GM12878 (cell line): ENCODE results near the gene LNX2. TPM values are rescaled to one million over a fixed set of nuclear protein-coding genes. Genes with fewer than 3 reads are reported as not detected.

Source experiments
- ATAC-seq: fragments of 200-7000 bp; cut with Tn5 transposase; 3 replicates; pipeline ENCODE4 v1.9.1; 2020; ENCODE audit warnings: mild to moderate bottlenecking, moderate library complexity
- BruUV-seq: library from RNA; stranded (reverse); fragments of 400-500 nt; replicated peaks from 2 replicates; lab custom pipeline; 2021; lab: Mats Ljungman, UMichigan
- CTCF ChIA-PET: fragments of 300-600 bp; sonication (Branson Sonifier 250); formaldehyde crosslinking; extraction: SDS; loops from one replicate; lab custom pipeline; 2021; ENCODE audit warnings: inconsistent platforms; lab: Yijun Ruan, JAX
- POLR2A ChIA-PET: fragments of 350-600 bp; formaldehyde crosslinking; extraction: SDS; loops from one replicate; lab custom pipeline; 2021; ENCODE audit warnings: inconsistent platforms; lab: Charles Lee
- RAD21 ChIA-PET: fragments of 300-600 bp; sonication (Branson Sonifier 250); formaldehyde crosslinking; loops from one replicate; lab custom pipeline; 2023; ENCODE audit warnings: antibody characterized with exemption; ENCODE audit not compliant: unreplicated experiment; lab: Charles Lee
- SMC1A ChIA-PET: fragments of 300-600 bp; sonication (Branson Sonifier 250); formaldehyde crosslinking; loops from one replicate; lab custom pipeline; 2023; ENCODE audit not compliant: unreplicated experiment, uncharacterized antibody; lab: Charles Lee
- DNase-seq: peaks from one replicate; pipeline ENCODE4 v3.0.0-alpha.2; 2011; ENCODE audit warnings: low read depth, low spot score
- FAIRE-seq: peaks from 3 replicates; lab custom pipeline; 2011; peaks lifted over from hg19 to GRCh38; lab: Jason Lieb, UNC
- H2AFZ ChIP-seq: 2 replicates; pipeline ENCODE4 v1.6.0; 2011; ENCODE audit warnings: low read depth, low read length, control low read depth; ENCODE audit not compliant: control insufficient read depth
- H3K27ac ChIP-seq: 2 replicates; pipeline ENCODE4 v1.5.1; 2011; ENCODE audit warnings: control low read depth; ENCODE audit not compliant: control insufficient read depth, insufficient read depth
- H3K27me3 ChIP-seq, 2 experiments: replicated peaks in 1 of 2; 2 replicates each; pipeline versions ENCODE4 v1.6.0 to v1.6.1; 2011; ENCODE audit warnings: low read length in 1 of 2; ENCODE audit not compliant: control insufficient read depth in 2 of 2, insufficient read depth in 2 of 2
- H3K36me3 ChIP-seq, 2 experiments: 2 replicates each; pipeline ENCODE4 v1.5.1; 2011; ENCODE audit warnings: low read length in 1 of 2; ENCODE audit not compliant: control insufficient read depth in 2 of 2, insufficient read depth in 2 of 2
- H3K4me1 ChIP-seq: 2 replicates; pipeline ENCODE4 v1.6.1; 2011; ENCODE audit warnings: mild to moderate bottlenecking, low read length, moderate library complexity, mixed read lengths; ENCODE audit not compliant: control insufficient read depth, insufficient read depth
- H3K4me2 ChIP-seq: 2 replicates; pipeline ENCODE4 v1.6.0; 2011; ENCODE audit warnings: control low read depth; ENCODE audit not compliant: control insufficient read depth, insufficient read depth
- H3K4me3 ChIP-seq: fragments of 200-600 bp; sonication (generic); 2 replicates; pipeline ENCODE4 v1.5.1; 2016
- H3K79me2 ChIP-seq: 2 replicates; pipeline ENCODE4 v1.6.0; 2011; ENCODE audit warnings: low read length; ENCODE audit not compliant: control insufficient read depth, insufficient read depth
- H3K9ac ChIP-seq: 2 replicates; pipeline ENCODE4 v1.8.0; 2011; ENCODE audit warnings: low read length, control low read depth, mixed read lengths; ENCODE audit not compliant: control insufficient read depth, insufficient read depth
- H3K9me3 ChIP-seq: replicated peaks from 3 replicates; pipeline ENCODE4 v1.5.1; 2011; ENCODE audit warnings: mild to moderate bottlenecking, low read length; ENCODE audit not compliant: control insufficient read depth, insufficient read depth
- H4K20me1 ChIP-seq: 2 replicates; pipeline ENCODE4 v1.6.0; 2011; ENCODE audit not compliant: control insufficient read depth, insufficient read depth
- CEBPB ChIP-seq, 2 experiments: fragments of 150-350 bp in 1 of 2; IDR thresholded peaks; 2 replicates each; pipeline ENCODE4 v1.6.1; 2012 to 2014; ENCODE audit warnings: low read depth in 2 of 2, low read length in 2 of 2, borderline replicate concordance in 1 of 2, inconsistent platforms in 1 of 2
- FOXK2 ChIP-seq: fragments of 450-650 bp; IDR thresholded peaks from 2 replicates; pipeline ENCODE4 v1.6.1; 2017; ENCODE audit warnings: mild to moderate bottlenecking, moderate library complexity
- MYC ChIP-seq: IDR thresholded peaks from 2 replicates; pipeline ENCODE4 v1.6.1; 2011; ENCODE audit warnings: mild to moderate bottlenecking, low read length, moderate library complexity, inconsistent platforms; ENCODE audit not compliant: insufficient read depth, insufficient replicate concordance, insufficient read length, severe bottlenecking
- RCOR1 ChIP-seq: conservative IDR thresholded peaks from 2 replicates; pipeline ENCODE4 v1.6.1; 2012; ENCODE audit warnings: low read depth, low read length, improper control_type of control experiment
- USF2 ChIP-seq: IDR thresholded peaks from 2 replicates; pipeline ENCODE4 v1.6.1; 2011; ENCODE audit warnings: low read depth, low read length, improper control_type of control experiment, borderline replicate concordance
- WRNIP1 ChIP-seq: IDR thresholded peaks from 2 replicates; pipeline ENCODE4 v1.6.1; 2011; ENCODE audit warnings: low read depth, low read length, improper control_type of control experiment, borderline replicate concordance
- YY1 ChIP-seq: IDR thresholded peaks from 2 replicates; pipeline ENCODE4 v1.6.1; 2011; ENCODE audit warnings: low read depth, mild to moderate bottlenecking, low read length
- ZNF207 ChIP-seq: fragments of 450-650 bp; IDR thresholded peaks from 2 replicates; pipeline ENCODE4 v1.6.1; 2014; ENCODE audit warnings: antibody characterized with exemption, mild to moderate bottlenecking, borderline replicate concordance
- WGBS: methylation state at CpG from one replicate; pipeline ENCODE4 v1.1.6; 2016; ENCODE audit warnings: low lambda C conversion rate; ENCODE audit not compliant: insufficient replicate concordance, insufficient coverage; ENCODE audit errors: missing lambda C conversion rate; 5-methylcytosine and 5-hydroxymethylcytosine counted together
- in situ Hi-C: fragments of 300-500 bp; cut with MboI; formaldehyde crosslinking; loops from 9 replicates; pipeline ENCODE4 v1.14.3; 2018; ENCODE audit warnings: mixed read lengths
- intact Hi-C: fragments of 100-400 bp; cut with micrococcal nuclease; formaldehyde crosslinking; loops from one replicate; pipeline ENCODE4 v1.14.2; 2022; ENCODE audit not compliant: unreplicated experiment
- polyA plus RNA-seq, 11 experiments: library from polyadenylated mRNA; depleted of rRNA in 4 of 11; unstranded in 6 of 11; stranded (reverse) in 5 of 11; fragments of >200 nt; fragmentation: Nextera tagmentation in 4 of 11; fragmentation: Illumina TruSeq in 1 of 11; extraction: Ambion mirVana in 4 of 11; extraction: Trizol in 1 of 11; gene quantifications; 1 replicate in 1 of 11; 2 replicates in 10 of 11; pipeline versions ENCODE4 v1.2.1 to v1.2.3, GENCODE V29; 2011 to 2016; ENCODE audit warnings: inconsistent platforms in 2 of 11, missing spikeins in 2 of 11, low read depth in 1 of 11
- total RNA-seq, 4 experiments: library from RNA; depleted of rRNA in 3 of 4; stranded (reverse); fragments of >200 nt in 3 of 4; fragmentation: Illumina TruSeq in 1 of 4; extraction: Trizol in 1 of 4; gene quantifications; 2 replicates each; pipeline versions ENCODE4 v1.2.1 to v1.2.3, GENCODE V29; 2013 to 2021

Gene LNX2
- total and polyA plus RNA-seq, 10 of the 15 experiments (the other 5 are each of a cell fraction or from before 2014, with no cell fraction given): 1.3 to 7.7 (median 4.4) TPM

GRCh38 chr13:27622102-27622820 is 1.9 kb upstream of the LNX2 start:
- Histone ChIP-seq H3K9ac (peak overlapping the region; percentile 94), H3K9me3 (no peaks in the 10 kb centered on the region), H3K79me2 (peaks cover 83% of the 10 kb centered on the region), H4K20me1 (peaks cover 6% of the 10 kb centered on the region; the same call in 1 of the 2 replicates), H3K36me3 (0 out of 4 replicates have a peak, but pooled peaks cover 0 to 2% of the 10 kb centered on the region in 2 experiments), H3K4me2 (peak overlapping the region; percentile 70), H3K4me1 (peaks cover 8% of the 10 kb centered on the region), H2AFZ (peak overlapping the region; percentile 84), H3K4me3 (peak overlapping the region; percentile 97)
- whole genome bisulfite sequencing: 4% methylated on average over 13 of the region's 13 CpGs
- in situ Hi-C loops: no loop called here
- FAIRE-seq (no peak), ATAC-seq (no peak), DNase-seq (no peak)
- ChIA-PET RAD21 (interaction anchor here (0.7 to 1.4 kb wide), 4 partner anchors 15 to 36 kb away, joined by 3 read pairs; no protein-coding TSS in a partner anchor), POLR2A (interaction anchor here (0.5 to 7.2 kb wide), 5 partner anchors 9 to 458 kb away, joined by 3 to 55 read pairs (median 4); no protein-coding TSS in a partner anchor), SMC1A (interaction anchor here (0.8 to 2.8 kb wide), 8 partner anchors 10 to 89 kb away, joined by 3 to 16 read pairs (median 4); no protein-coding TSS in a partner anchor), CTCF (interaction anchor here (0.5 to 1.8 kb wide), 6 partner anchors 15 to 333 kb away, joined by 3 to 6 read pairs (median 4); no protein-coding TSS in a partner anchor)
- BruUV-seq: no TSS peak
- TF ChIP-seq FOXK2 (peak; percentile 41; the same call in 1 of the 2 replicates), CEBPB (IDR thresholded peaks at IDR 0.05; ENCODE audit: borderline replicate concordance in 1 of 2, low read depth in 2 of 2, low read length in 2 of 2) (no peak), USF2 (no peak), RCOR1 (no peak), WRNIP1 (0 out of 2 replicates have a peak, but pooled peaks have one; percentile 71), YY1 (peak; percentile 47; the same call in 1 of the 2 replicates), ZNF207 (0 out of 2 replicates have a peak, but pooled peaks have one; percentile 15), MYC (peak; percentile 23)
- TF ChIP-seq, all 136 proteins: peak for 5
- Histone ChIP-seq H3K27me3 (no peaks in the 10 kb centered on the region), H3K27ac (peak overlapping the region; percentile 84)
- intact Hi-C loops: loop anchor here (5.0 kb wide), 2 partner anchors 195 to 370 kb away; partner anchors contain the start of gene RPL21
